ENCODE results near the gene RYK. TPM values are rescaled to one million over a fixed set of nuclear protein-coding genes. Genes with fewer than 3 reads are reported as not detected.

The RYK gene
- total RNA-seq, 1 experiment from 2014 or later, result 55.2 TPM

GRCh38 chr3:134143828-134144401, 106.7 kb downstream of the RYK start:
- H3K9me2 ChIP-seq (ENCODE audit: insufficient read depth), result no peaks in the 10 kb centered on the region
- intact Hi-C loops (cut with micrococcal nuclease), result no loop called here
- H3K27ac ChIP-seq (ENCODE audit: low read depth, low read length), result no peak overlapping the region
- no peak overlapping the region for H3K4me3 ChIP-seq (replicated peaks in 1 of 2; ENCODE audit: low read depth in 1 of 2, low read length in 2 of 2)
- TF ChIP-seq RAD21 (IDR thresholded peaks at IDR 0.05; ENCODE audit: low read depth), result no peak
- no peak for TF ChIP-seq ELF1 (IDR thresholded peaks at IDR 0.05; ENCODE audit: borderline replicate concordance, low read depth)
- no peak for TF ChIP-seq CEBPB (IDR thresholded peaks at IDR 0.05; ENCODE audit: low read depth)
- no peak for TF ChIP-seq YY1 (IDR thresholded peaks at IDR 0.05; ENCODE audit: extremely low read depth, insufficient replicate concordance, low read depth, low read length)
- TF ChIP-seq SRF (IDR thresholded peaks at IDR 0.05; ENCODE audit: low read depth), result no peak
- TF ChIP-seq POLR2AphosphoS5 (IDR thresholded peaks at IDR 0.05; ENCODE audit: low read depth, low read length), result no peak
- TF ChIP-seq ZFX (IDR thresholded peaks at IDR 0.05), result no peak
- TF ChIP-seq EZH2phosphoT487 (IDR thresholded peaks at IDR 0.05; ENCODE audit: borderline replicate concordance), result no peak
- TF ChIP-seq REST (IDR thresholded peaks at IDR 0.05; ENCODE audit: low read depth), result no peak
- TF ChIP-seq EZH2 (IDR thresholded peaks at IDR 0.05), result no peak
- ChIA-PET POLR2A (no interaction called here), RAD21 (ENCODE audit: low non-redundant PET in 1 of 2, low total read pairs in 2 of 2, uncharacterized antibody in 2 of 2, unreplicated experiment in 2 of 2) (no interaction called here), CTCF (no interaction called here)
- no peaks in the 10 kb centered on the region for H3K27me3 ChIP-seq (ENCODE audit: insufficient read depth, low read length)
- no peaks in the 10 kb centered on the region for H3K36me3 ChIP-seq (ENCODE audit: control insufficient read depth in 1 of 2, insufficient read depth in 2 of 2, low read length in 2 of 2)
- H3K9me3 ChIP-seq (ENCODE audit: control insufficient read depth in 1 of 2, insufficient read depth in 1 of 2, low read depth in 1 of 2, low read length in 2 of 2), result no peaks in the 10 kb centered on the region
- no peak overlapping the region for H3K9ac ChIP-seq (ENCODE audit: low read length)
- peaks cover 0 to 3% of the 10 kb centered on the region in 2 experiments; a peak in 1 of 4 replicates for H3K4me1 ChIP-seq (ENCODE audit: control insufficient read depth in 1 of 2, insufficient read depth in 2 of 2, low read length in 2 of 2)
- ATAC-seq (no peak), DNase-seq (ENCODE audit: low read depth, low spot score) (no peak)
- BruUV-seq (replicated peaks), result no TSS peak
- H2AFZ ChIP-seq (ENCODE audit: low read depth, low read length, poor library complexity, severe bottlenecking), result no peak overlapping the region
- H4K20me1 ChIP-seq (ENCODE audit: insufficient read depth), result no peaks in the 10 kb centered on the region
- no peaks in the 10 kb centered on the region for H3K79me2 ChIP-seq (ENCODE audit: insufficient read depth, low read length)
- H3K4me2 ChIP-seq (ENCODE audit: low read length), result no peak overlapping the region

All from HCT116 (cell line).